Fibroblast of the aortic adventitia (primary cell): ENCODE data around the gene XYLT1. TPM values are rescaled to one million over a fixed set of nuclear protein-coding genes. Genes with fewer than 3 reads are reported as not detected.

ENCODE experiments used
- DNase-seq: peaks from one replicate; pipeline ENCODE4 v3.0.0-alpha.2; 2010; ENCODE audit warnings: low read depth
- H3K4me3 ChIP-seq: 2 replicates; pipeline ENCODE4 v1.5.1; 2011; ENCODE audit warnings: low read depth, mild to moderate bottlenecking, control low read depth, low read length, moderate library complexity
- CTCF ChIP-seq: IDR thresholded peaks from 2 replicates; pipeline ENCODE4 v1.5.1; 2011; ENCODE audit warnings: mild to moderate bottlenecking, low read length, control low read depth, inconsistent platforms; ENCODE audit not compliant: insufficient read depth
- total RNA-seq: library from RNA; depleted of rRNA; stranded (reverse); fragments of >200 nt; gene quantifications from 2 replicates; pipeline ENCODE4 v1.2.3, GENCODE V29; 2012; ENCODE audit warnings: low replicate concordance

Gene XYLT1
- total RNA-seq, 1 donor, result 32.7 TPM

DNA sequence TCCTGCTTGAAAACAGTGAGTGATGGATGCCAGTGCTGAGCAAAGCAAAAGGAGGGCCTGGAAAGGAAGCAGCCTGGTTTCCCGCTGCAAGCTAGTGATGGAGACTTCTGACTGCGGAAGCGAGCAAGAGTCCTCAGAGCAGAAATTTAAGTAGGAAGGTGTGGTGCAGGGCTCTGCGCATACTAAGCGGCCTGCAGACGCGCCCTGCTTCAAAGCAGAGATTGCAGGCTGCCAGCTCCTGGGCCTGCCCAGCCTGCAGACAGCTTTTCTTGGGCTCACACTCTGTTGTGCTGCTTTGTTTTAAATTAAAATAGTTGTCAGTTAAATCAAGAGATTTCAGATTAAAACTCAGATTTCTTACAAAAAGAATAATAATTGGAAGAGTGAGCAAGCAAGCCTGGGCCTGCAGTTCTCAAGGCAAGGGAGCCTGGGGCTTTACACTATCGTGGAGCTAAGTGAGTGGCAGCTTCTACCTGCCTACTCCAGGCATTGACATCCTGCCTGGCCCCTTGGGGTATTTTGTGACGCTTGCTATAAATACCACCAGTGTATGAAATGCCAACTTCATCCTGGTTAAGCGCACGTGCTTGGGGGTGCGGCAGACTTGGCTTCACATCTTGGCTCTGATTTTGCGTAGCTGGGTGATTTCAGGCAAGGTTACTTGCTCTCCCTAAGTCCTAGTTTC lies 237.3 kb downstream of the XYLT1 start:
- TF ChIP-seq CTCF, result no peak
- no peak for DNase-seq
- H3K4me3 ChIP-seq, result no peak overlapping the region

DNA sequence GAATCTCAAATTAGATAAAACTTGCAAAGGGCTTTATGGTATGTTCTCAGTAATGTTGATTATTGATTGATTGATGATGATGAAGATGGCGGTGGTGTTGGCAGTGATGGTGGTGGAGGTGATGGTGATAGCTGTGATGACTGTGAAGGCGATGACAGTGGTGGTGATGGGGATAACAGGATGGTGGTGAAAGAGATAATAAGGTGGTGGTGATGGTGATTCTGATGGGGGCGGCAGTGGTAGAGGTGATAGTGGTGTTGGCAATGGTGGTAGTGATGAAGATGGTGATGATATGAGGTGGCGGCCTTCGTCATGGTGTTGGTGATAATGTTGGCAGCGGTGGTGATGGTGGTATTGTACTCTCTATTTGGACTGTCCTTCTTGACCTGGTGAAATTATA lies 238.3 kb downstream of the XYLT1 start:
- no peak for DNase-seq
- H3K4me3 ChIP-seq, result no peak overlapping the region
- TF ChIP-seq CTCF, result no peak

GRCh38 chr16:17231972-17232371 lies 238.8 kb downstream of the XYLT1 start:
- H3K4me3 ChIP-seq, result no peak overlapping the region
- no peak for DNase-seq
- TF ChIP-seq CTCF, result no peak

GRCh38 chr16:17230932-17231581 lies 239.7 kb downstream of the XYLT1 start:
- no peak for TF ChIP-seq CTCF
- DNase-seq, result no peak
- no peak overlapping the region for H3K4me3 ChIP-seq

- no peak for DNase-seq
- TF ChIP-seq CTCF, result no peak
- no peak overlapping the region for H3K4me3 ChIP-seq
Measured at GRCh38 chr16:17229766-17230165, 241.0 kb downstream of the XYLT1 start.

- H3K4me3 ChIP-seq, result no peak overlapping the region
- no peak for TF ChIP-seq CTCF
Measured at GRCh38 chr16:17229131-17229530, 241.6 kb downstream of the XYLT1 start.

More at GRCh38 chr16:17229131-17229530, 241.6 kb downstream of the XYLT1 start:
- no peak for DNase-seq
